Left kidney (tissue), 2 donors: ENCODE data around the gene NECAB2. TPM values are rescaled to one million over a fixed set of nuclear protein-coding genes. Genes with fewer than 3 reads are reported as not detected.

Experiments
- DNase-seq: peaks from one replicate; pipeline ENCODE4 v3.0.0-alpha.2; 2013
- polyA plus RNA-seq: library from polyadenylated mRNA; unstranded; fragments of 120-200 nt; gene quantifications from one replicate; pipeline ENCODE4 v1.2.1, GENCODE V29; 2013; ENCODE audit not compliant: insufficient read length

Gene NECAB2
- polyA plus RNA-seq, 1 donor: 2.6 TPM

GRCh38 chr16:83966153-83966696 is 1.8 kb upstream of the NECAB2 start:
- DNase-seq: no peak

GRCh38 chr16:83967091-83967490 is 953 bp upstream of the NECAB2 start:
- no peak for DNase-seq

GRCh38 chr16:83968306-83968851 is 335 bp downstream of the NECAB2 start:
- no peak for DNase-seq

- no peak for DNase-seq
Measured at GRCh38 chr16:83968891-83969649, 1.0 kb downstream of the NECAB2 start.

GRCh38 chr16:83969771-83970429 is 1.9 kb downstream of the NECAB2 start:
- DNase-seq: no peak

- DNase-seq: no peak
Measured at GRCh38 chr16:83970430-83970815, 2.4 kb downstream of the NECAB2 start.

GRCh38 chr16:83971165-83972130 is 3.4 kb downstream of the NECAB2 start:
- no peak for DNase-seq

- no peak for DNase-seq
Measured at GRCh38 chr16:83972256-83973008, 4.4 kb downstream of the NECAB2 start.

- DNase-seq: no peak
Measured at GRCh38 chr16:83973077-83973476, 5.0 kb downstream of the NECAB2 start.

- no peak for DNase-seq
Measured at GRCh38 chr16:83973581-83974385, 5.7 kb downstream of the NECAB2 start.

GRCh38 chr16:83974475-83974874 is 6.4 kb downstream of the NECAB2 start:
- DNase-seq: no peak

- DNase-seq: no peak
Measured at GRCh38 chr16:83975590-83976260, 7.7 kb downstream of the NECAB2 start.

- no peak for DNase-seq
Measured at GRCh38 chr16:83977056-83977815, 9.2 kb downstream of the NECAB2 start.

- DNase-seq: no peak
Measured at GRCh38 chr16:83978401-83978904, 10.4 kb downstream of the NECAB2 start.

GRCh38 chr16:83979441-83979840 is 11.4 kb downstream of the NECAB2 start:
- DNase-seq: no peak

GRCh38 chr16:83980794-83981193 is 12.8 kb downstream of the NECAB2 start:
- no peak for DNase-seq

GRCh38 chr16:83981799-83982198 is 13.8 kb downstream of the NECAB2 start:
- no peak for DNase-seq

GRCh38 chr16:83983491-83983890 is 15.4 kb downstream of the NECAB2 start:
- no peak for DNase-seq

- DNase-seq: no peak
Measured at GRCh38 chr16:83989300-83989699, 21.3 kb downstream of the NECAB2 start.
